NCI-H446 treated with DMSO at 0.1 percent for 48 hours (cell line): ENCODE data around the gene ANO4.
"Not testable (repeated sequence)": the region's sequence is repeated elsewhere in the genome, so short reads cannot be mapped to it uniquely, and the experiment has no call there.

Source experiments
- DNase-seq: peaks from one replicate; lab custom pipeline; 2025; lab: John Stamatoyannopoulos, UW

Gene ANO4

DNA sequence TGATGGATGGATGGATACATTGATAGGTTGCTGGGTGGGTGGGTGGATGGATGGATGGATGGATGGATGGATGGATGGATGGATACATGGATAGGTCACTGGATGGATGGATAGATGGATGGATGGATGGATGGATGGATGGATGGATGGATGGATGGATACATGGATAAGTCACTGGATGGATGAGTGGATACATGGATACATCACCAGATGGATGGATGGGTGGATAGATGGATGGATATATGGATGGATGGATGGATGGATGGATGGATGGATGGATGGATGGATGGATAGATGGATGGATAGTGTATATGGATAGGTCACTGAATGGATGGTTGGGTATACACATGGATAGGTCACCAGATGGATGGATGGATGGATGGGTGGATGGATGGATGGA, 194.9 kb downstream of the ANO4 start:
- DNase-seq: not testable (repeated sequence)

DNA sequence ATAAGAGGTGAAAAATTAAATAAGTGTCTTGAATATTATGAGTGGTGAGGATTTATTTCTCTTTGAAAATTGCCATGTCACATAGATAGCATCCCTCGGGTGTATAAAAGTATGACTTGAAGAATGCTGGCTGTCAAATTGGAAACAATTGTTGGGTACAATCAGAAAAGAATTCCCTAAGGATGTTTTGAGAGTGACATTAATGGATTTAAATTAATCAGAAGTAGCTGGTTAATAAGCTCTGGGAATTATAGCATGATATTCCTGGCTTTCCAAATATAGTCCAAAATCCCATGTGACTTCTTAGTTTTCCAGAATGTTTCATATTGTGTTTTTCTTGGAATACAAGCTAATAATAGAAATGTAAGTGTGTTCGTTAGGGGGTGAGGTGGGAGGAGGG, 196.5 kb downstream of the ANO4 start:
- no peak for DNase-seq

GRCh38 chr12:100992194-100992593, 197.6 kb downstream of the ANO4 start:
- no peak for DNase-seq

- no peak for DNase-seq
Measured at GRCh38 chr12:100993916-100994450, 199.4 kb downstream of the ANO4 start.

DNA sequence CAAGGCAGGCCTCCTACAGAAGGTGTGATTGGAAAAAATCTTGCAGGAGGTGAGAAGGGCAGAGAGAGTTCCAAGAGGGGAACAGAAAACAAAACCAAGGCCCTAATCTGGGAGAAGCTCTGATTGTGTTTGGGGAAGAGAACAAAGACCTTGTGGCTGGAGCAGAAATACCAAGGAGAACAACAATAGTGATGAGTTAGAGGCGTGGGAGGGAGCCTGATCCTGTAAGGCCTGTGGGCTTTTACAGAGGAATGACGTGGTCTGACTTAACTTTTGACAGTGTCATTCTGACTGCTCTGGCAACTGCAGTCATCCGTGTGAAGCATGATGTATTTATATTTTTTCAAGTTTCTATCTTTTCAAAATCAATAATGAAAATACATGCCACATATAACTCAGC, 200.6 kb downstream of the ANO4 start:
- DNase-seq: no peak

GRCh38 chr12:100995771-100996170, 201.2 kb downstream of the ANO4 start:
- DNase-seq: no peak

DNA sequence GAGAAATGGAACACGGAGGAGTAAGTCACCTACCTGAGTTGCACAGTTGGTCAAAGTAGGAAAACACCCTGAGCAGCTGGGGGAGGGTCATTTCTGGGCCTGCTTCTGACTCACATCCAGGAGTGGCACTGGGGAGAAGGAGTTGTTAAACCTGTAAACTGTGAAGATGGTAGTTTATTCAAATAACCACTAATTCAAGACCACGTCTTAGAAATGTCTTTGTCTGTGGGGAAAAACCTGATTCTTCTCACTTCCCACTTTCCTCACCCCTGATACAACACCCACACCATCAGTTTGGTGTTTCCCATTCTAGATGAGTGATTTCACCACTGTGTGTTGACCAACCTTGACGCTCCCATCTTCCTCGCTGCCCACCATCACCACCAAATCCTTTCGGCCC, 207.1 kb downstream of the ANO4 start:
- no peak for DNase-seq

DNA sequence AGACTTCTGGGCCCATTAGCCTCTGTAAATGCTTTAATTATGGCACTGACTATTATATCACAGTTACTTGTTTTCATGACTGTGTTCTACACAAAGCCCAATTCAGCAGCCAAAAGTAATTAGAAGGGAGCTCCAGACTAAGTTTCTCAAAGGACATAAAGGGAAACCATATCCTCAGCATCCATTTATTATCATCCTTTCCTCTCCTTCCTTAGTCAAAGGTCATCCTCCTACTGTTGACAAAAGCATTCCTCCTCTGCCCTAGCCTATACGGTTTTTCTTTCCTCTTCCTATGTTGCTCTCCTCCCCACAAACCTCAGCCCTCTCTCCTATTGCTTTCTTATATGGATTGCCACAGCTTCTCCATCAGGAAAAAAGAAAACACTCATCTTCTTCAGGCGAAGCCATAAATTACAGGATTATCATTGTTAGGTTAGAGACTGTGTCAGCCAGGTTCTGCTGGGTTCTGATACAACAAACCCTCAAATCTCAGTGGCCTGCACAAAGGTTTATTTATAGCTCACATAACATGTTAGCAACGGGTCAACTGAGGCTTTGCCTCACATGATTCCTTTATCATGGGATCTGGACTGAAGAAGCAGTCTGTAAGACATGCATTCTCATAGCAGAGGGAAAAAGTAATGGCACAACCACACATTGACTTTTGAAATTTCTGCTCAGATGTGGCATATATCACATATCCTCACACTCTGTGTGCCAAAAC, 208.3 kb downstream of the ANO4 start:
- DNase-seq: no peak

DNA sequence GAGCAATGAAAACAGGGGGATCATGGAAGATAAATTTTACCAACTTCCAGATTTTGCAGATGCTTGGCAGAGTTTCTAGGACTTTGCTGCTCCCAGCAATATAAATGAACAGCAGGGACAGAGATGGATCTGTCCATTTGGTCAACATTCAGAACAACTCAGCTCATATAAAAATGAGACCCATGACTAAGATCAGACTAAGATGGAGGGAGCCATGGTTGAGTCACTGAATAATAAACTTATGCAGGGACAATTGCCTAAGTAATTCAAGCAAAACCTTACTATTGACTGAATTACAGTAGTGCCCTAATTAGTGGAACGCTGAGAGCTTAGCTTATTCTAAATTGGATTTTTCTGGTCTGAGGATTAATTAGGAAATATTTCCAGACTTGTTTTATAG, 210.3 kb downstream of the ANO4 start:
- no peak for DNase-seq

DNA sequence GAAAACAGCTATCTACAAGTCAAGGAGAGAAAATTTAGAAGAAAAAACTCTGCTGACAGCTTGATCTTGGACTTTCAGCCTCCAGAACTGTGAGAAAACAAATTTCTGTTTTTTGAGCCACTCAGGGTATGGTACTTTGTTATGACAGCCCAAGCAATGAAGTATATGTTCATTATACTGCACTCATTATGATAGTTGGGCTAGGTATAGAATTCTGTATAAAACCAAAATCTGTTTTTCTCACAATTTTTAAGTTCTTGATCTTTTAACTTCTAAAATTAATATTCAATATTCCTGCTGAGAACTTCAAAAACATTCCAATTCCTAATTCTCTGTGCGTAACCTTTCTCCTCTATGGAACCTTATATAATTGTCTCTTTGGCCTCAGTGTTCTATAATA, 214.7 kb downstream of the ANO4 start:
- DNase-seq: no peak

DNA sequence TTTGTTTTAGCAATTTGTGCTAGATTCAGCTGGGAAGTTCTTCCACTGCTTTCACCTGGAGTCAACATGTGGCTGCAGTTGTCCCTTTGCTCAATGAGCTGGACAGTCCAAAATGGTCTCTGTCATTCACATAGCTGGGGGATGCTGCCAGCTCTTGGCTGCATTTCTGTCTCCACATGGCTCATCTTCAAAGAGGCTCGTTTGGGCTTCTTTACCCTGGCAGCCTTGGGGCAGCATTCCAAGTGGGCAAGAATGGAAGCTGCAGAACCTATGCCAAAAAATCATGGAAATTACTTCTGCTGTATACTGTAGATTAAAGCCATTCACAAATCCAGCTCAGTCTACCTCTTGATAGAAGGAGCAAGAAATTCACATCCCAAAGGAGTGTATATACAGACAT, 216.3 kb downstream of the ANO4 start:
- peak; percentile 88 for DNase-seq

GRCh38 chr12:101013993-101014392, 219.4 kb downstream of the ANO4 start:
- no peak for DNase-seq

DNA sequence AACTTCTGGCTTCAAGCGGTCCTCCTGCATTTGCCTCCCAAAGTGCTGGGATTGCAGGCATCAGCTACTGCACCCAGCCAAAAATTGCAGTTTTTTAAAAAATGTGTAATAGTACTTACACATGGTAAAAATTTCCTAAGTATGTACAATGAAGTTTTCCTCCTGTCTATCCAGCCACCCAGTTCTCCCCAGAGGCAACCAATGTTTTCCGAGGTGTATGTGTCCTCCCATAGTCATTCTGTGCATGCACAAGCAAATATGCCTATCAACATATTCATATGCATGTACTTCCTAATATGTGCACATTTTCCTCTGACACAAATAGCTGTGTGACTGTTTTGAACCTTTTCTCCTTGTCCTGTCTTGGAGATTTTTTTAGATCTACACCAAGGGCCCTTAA, 220.5 kb downstream of the ANO4 start:
- no peak for DNase-seq

DNA sequence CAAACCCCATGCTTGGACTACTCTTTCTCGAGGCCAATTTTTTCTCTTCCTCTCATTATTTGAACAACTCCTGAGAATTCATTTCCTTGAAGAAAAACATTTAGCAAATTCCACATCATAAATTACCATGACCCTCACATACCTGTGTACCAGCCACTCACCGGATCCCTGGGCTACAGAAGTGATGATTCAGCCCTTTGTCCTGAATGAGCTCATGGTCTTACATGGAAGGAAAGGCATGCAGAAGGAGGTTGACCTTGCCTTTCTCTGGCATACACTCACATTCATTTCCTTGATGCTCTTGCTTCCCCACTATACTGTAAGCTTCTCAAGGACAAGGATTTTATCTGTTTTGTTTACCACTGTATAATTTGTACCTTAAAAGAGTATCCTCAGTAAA, 224.0 kb downstream of the ANO4 start:
- no peak for DNase-seq

- DNase-seq: no peak
Measured at GRCh38 chr12:101019201-101019600, 224.6 kb downstream of the ANO4 start.

DNA sequence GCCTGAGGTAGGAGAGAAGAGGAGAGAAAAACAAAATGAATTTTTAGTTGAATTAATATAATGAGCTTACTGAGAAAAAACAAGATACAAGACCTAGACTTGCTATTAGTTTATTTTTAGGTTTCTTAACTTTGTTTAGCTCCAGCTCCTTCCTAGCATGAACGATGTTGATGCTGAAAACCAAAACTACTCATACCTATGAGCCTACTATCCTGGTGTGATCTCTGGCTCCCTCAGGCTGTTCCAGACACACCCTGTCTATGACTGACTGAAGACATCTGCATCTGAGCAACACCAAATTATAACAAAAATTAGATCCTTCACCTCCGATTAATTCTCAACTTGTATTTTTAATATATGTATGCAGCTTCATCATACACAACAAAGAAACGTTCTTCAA, 225.1 kb downstream of the ANO4 start:
- no peak for DNase-seq

GRCh38 chr12:101021442-101021841, 226.9 kb downstream of the ANO4 start:
- DNase-seq: no peak

DNA sequence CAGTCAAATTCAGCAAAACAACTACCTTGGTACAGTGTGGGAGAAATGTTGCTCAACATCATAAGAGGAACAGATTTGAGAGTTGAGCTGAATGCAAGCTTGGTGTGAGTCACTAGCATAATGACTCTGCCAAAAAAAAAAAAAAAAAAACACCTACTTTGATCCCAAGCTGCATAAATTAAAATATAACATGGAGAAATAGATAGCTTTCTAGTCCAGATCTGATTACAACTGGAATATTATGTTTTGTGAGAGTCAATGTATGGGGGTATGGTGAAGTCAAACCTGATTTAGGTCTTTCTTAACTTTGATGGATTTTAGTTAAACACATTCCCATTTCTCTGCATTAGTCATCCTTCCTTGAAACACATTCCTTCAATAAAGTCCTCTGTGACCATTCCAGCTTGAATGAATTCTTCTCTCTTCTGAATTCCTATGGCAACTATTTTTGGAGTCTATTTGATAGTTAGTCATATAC, 227.4 kb downstream of the ANO4 start:
- peak; percentile 57 for DNase-seq

DNA sequence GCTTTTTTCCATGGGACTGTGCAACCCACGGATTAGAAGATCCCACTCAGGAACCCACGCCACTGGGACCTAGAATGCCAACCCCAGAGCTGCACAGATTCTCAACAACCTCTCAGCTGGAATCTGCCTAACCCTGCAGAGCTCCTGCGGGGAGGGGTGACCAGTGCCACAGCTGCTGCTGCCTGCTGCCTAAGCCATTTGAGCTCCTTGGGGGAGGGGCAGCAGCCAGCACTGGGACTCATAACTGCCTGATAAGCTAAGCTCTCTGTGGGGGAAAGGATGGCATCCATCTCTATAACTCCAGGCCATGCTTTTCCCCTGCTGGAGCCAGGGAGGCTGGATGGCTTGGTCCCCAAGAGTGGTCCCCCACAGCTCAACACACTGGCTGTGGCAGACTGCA, 232.6 kb downstream of the ANO4 start:
- DNase-seq: no peak

DNA sequence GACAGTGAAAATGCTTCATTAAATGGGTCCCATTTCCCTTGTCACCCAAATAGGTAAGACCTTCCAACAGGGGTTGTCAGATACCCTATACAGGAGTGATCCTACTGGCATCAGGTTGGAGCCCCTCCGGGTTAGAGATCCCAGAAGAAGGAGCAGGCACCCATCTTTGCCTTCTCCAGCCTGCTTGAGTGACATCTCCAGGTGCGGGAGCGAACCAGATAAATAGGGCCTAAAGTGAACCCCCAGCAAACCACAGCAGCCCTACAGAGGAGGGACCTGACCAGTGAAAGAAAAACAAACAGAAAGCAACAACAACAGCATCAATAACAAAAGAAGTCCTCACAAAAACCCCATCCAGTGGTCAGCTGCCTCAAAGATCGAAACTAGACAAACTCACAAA, 233.2 kb downstream of the ANO4 start:
- DNase-seq: no peak

- no peak for DNase-seq
Measured at GRCh38 chr12:101038289-101038871, 243.8 kb downstream of the ANO4 start.

GRCh38 chr12:101039848-101040531, 245.4 kb downstream of the ANO4 start:
- no peak for DNase-seq

DNA sequence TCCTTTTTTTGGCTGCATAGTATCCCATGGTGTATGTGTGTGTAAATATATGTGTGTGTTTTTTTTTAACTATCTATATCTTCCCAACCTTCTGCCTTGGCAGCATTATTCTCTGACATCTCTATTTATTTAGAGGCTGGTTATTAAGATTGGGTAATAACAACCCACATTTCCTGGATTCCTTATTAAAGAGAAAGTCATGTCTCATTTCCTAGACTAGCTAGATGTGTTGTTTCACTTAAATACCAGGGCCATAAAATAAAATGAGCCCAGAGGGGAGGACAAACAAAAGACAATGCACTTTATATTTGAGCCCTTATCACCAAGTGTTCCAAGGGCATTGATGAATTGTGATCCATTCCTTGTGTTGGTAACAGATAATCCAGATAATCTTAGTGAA, 246.4 kb downstream of the ANO4 start:
- no peak for DNase-seq
